NCI-H128 (cell line): Measurements from ENCODE around the gene HOXA4.

Experiments
- DNase-seq: peaks from one replicate; lab custom pipeline; 2025; ENCODE audit not compliant: unreplicated experiment; lab: John Stamatoyannopoulos, UW

HOXA4 gene

DNA sequence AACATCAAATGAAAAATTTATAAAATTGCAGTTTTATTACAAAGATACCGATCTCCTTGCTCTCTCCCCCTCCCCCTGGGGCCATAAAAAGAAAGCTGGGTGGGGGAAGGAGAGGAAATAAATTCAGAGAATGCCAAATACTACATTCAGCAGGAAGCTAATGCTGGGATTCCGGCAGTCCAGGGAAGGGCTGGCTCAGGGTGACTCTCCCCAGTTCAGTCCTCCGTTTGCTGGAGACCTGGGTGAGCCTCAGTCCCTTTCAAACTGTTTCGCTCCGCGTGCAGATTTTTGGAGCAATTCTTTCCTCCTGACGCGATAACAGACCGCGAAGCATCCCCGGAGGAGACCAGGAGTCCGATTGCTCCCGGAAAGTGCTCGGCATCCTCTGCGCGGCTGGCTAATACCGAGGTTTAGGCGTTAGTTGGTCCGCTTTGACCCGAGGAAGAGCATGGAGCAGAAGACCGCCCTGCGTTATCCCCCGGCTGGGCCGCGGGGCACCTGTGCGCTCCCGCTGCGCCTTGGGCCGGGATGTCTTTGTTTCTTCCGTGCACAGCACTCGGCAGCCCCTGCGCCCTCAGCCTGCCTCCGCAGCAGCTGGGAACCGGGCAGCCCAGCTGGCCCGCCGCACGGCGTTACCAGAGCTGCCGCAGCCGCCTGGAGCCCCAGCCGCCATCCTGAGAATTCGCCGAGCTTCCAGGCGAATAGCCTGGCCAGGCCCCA is 24.2 kb downstream of the HOXA4 start:
- DNase-seq, result no peak

DNA sequence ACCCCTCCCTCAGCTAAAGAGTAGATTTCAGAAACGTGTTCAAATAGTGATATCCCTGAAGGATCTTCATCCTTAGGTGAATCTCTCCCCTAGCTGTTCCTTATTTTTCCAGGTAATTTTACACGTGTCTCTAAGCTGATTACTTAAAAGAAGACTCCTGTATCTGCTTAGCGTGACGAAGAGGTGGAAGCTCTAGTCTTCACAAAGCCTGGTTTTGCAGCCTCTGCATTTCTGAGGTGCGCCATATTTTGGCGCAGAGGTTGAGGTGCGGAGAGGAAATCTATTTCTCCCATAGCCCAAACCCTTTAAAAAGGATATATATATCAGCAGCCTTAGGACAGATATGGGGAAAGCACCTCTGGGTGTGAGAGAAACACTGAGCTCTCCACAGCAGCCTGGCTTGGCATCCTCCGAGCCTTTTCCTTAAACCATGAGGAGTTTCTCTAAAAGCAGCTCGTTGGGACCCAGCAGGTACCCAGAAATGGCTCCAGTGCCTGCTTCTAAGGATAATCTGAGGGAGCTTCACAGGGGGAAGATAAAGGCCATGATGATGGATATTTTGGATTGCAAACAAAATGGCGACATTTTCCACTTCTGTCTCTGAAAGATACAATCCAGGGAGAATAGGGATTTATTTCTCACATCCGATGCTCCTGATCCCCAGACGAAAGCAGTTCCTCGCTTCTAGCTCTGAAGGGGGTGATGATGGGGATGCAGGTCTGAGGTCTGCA is 25.1 kb downstream of the HOXA4 start:
- DNase-seq, result no peak

DNA sequence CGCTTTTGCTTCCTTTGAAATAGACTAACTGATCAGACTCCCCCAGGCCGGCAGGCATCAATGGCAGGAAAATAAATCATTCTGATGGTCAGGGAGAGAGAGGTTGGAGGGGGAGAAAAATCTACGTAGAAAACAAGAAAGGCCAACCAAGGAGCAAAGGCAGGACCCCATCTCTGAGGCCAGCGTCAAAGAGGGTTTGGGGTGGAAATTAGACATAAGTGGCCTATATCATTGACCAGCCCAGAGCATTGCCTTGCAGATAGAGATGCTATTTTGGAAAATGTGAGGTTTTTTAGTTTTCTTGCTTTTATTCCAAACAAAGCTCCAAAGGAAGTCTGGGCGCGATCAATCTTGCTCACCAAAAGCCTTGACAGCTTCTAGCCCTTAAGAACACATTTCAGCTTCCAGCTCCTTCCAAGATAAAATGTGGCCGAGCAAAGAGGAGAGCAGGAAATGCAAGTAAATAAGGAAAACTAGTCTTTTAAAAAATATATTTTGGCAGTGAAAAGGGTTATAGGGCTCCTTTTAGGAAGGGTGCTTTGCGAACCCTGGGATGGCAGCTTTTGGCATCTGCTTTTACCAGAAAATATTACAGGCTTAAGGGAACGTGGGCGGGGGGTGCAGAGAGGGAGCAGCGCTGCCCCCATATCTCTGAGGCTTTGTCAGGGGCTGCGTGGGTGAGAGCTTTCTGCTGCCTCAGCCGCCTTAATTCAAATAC is 26.1 kb downstream of the HOXA4 start:
- no peak for DNase-seq

DNA sequence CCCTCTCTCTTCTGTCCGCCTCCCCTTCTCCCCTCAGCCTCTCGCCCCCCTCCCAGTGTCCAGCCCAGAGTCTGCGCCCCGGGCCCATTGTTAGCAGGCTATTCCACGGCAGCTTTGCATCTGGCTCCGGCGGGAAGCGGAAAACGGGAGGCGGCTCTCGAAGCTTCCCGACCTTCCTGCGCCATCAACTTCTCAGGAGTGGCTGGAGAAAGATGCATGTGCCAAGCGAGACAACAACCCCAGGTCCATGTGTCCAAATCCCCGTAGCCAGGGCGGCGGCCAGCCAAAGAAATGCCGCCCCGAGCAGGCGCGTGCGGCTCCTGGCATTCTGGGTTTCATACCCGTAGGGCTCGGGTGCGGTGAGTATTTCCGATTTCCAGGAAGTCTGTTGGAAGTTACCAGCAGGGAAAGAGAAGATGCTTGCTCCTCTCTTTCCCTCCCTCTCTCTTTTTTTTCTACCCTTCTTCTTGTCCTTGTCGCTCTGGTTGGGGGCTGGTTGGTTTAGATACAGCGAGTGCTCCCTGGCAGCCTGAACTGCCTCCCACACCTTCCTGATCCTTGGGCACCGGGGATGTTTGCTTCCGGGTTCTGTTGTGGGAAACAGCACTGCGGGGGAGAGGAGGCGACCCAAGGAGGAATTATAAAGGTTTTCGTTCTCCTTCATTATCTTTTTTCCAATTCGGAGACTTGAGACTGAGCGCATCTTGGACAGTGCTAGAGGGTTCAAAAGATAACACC is 26.9 kb downstream of the HOXA4 start:
- DNase-seq, result no peak

DNA sequence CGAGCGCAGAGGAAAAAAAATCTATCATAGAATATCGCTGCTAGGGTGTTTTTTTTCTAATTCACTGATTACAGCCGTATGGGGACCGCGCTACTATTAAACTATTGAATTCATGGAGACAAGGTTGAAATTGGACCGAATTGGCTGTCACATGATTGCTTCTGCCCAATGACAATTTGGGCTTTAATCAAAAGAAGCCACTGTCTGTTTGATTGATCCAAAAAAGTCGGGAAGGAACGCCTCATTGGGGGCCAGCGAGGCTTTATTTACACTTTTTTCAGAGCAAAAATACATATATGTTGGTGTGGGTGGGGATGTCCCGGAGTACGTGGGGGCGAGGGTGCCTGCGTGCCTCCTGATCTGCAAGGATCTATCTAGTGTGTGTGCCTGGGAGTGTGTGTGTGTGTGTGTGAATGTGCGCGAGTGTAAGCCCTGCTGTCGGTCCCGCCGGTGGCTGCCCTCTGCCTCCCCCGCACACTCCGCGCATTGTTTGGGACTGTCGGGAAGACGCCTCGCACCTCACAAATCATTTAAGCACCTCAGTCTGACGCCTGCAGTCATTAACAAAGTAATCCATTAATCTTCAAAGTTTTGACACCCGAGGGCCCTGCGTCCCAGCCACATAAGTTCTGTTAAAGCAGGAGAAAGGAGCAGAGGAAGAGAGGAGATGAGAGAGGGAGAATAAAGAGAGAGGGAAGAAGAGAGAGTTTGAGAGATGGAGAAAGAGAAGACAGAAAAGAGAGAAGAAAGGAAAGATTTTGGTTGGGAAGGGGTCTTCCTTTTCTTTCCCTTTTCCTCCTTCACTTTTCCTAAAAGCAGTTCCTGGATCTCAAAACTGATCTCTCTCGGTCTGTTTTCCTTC is 27.7 kb downstream of the HOXA4 start, which contains the start of gene HOXA2:
Gene HOXA2 (minus strand): TSS at position 103 of the 862 bp plus-strand sequence. CDS start 183 bp downstream, outside the sequence.
- no peak for DNase-seq

DNA sequence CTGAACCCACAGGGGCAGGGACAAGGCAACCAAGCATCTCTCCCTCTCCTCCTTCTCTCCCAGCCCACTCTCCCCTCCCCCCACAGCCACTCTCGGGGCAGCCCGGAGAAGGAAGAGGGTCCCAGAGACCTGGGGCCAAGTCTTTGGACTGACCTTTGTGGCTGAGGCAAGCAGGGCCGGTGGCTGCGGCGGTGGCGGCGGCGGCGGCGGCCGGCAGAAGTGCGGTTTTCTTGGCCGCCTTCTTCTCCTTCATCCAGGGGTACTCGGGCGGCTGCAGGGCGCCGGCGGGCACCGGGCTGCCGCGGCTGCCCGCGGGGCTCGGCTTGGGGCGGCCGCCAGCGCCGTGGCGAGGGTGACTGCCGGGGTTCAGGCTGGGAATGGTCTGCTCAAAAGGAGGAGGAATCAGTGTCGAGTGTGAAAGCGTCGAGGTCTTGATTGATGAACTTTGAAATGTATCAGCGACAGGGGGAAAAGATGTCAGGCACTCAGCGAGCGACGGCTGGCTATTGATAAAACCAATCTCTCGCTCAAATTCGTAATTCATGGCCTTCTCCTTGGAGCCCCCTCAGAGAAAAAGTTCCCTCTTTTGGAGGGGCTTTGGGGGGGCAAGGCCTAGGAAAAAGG is 28.5 kb downstream of the HOXA4 start:
- DNase-seq, result no peak

DNA sequence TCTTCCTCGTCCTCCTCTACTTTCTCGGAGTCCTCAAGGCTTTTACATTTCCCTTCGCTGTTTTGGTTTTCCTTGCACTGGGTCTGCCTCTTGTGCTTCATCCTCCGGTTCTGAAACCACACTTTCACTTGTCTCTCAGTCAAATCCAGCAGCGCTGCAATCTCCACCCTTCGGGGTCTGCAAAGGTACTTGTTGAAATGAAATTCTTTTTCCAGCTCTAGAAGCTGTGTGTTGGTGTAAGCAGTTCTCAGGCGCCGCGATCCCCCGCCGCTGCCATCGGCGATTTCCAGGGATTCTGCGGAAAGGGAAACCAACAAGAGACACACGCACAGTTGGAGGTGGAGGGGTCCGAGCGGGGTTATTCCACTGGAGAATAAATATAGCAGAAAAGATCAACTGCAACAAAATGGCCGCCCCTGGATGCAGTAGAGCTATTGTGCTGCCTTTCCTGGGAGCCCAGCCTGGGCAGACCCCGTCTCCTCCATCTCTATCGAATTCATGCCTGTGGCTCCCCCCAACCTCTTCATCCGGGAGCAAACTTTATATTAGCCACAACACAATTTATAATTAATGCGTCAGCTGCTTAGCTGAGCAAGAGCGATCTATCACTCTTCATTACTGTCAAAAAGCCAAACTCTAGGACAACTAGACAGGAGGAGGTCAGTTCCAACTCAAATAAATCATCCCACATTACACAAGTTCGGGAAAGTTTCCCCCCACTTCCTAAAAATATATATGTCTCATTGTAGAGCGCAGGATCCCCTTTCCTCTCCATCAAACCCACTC is 29.2 kb downstream of the HOXA4 start:
- no peak for DNase-seq

DNA sequence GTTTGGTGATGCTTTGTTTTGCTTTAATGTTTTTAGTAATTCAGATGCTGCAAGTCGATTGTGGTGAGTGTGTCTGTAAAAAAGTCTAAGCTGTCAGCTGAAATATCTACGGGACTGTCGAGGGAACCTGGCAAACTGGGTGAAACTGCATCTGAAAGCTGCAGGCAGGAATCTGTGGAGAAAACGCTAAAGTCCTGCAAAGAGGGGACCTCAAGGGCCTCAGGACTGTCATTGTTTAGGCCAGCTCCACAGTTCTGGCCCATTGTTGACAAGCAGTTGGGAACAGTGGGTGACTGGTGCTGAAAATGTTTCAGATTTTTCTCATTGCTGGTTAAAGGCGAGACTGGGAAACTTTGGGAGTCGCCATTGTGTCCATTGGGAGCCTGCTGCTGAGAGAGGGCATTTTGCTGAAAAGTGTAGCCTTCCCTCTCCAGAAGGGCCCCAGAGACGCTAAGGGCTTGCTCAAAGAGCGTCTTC is 29.8 kb downstream of the HOXA4 start:
- DNase-seq, result no peak

DNA sequence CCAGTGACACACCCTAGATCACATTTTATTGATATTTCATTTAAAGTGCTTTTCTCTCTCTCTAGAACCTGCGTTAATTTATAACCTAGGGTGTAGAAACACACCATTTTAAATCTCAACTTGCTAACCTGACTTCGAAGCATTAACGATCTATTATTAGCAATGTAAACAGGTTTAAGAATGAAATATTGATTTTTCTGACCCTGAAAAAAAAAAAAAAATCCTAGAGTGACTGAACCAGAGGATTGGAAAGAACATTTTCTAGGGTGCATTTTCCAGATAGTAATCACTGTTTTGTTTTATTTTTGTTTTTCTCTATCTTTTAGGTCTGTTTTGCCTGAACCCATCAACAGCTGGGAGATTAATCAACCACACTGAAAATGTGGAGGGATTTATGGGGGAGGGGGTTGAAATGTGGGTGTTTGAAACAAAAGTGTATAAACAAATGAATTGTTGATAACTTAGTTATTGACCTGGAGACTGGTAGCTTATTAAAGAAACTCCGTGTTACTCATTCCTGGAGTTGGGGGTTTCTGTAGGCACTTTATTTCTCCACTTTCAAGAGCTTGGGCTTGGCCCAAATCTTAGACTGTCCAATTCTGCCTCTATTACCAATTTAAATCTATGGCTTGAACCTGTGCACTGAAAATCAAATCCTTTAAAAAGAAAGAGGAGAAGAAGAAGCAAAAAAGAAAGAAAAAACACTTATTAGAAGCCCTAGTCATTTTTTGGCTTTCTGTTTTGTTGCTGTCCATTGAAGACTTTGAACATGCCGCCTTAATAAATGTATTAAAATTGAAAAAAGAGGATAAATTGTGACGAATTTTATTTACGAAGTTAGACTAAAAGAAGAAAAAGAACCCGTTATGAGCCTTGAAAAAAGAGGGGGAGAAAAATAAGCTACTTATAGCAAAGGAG is 30.8 kb downstream of the HOXA4 start:
- no peak for DNase-seq

DNA sequence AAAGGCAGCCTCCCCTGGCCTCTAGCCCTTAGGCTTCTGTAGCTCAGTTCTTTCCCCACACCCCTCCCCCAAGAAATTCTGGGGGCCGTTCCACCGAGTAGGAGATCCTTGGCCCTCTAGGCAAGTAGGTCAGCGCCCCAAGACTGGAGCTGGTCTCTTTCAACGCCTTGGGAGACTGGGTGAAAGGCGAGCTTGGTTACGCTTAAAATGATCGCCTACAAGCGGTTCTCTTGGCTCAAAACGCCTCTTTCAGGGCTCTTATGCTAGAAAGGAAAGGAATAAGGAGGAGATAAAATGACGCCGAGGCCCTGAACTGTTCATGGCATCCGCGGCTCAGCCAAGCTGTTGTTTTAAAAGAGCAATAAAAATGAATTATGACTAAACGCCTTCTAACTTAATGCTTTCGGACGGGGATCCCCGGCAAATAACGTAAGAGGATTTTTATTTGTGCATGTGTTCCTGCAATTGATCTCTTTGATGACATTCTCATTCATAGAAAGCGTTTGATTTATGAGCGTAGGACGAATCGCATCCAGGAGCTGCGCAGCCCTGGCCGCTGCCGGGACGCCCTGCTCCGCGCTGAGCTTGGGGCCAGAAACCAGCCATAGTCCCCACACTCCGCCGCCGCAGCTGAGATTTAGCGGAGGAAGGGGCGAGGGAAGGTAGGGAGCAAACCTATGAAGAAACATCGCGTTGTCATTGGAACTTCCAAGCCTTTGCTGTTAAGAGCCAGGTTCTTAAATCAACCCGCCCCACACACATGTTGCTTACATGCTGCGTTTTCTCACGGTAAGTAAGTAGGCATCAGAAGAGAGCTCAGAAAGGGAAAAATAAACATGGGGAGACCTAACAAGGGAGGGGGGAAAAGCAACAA is 31.7 kb downstream of the HOXA4 start:
- DNase-seq, result no peak

DNA sequence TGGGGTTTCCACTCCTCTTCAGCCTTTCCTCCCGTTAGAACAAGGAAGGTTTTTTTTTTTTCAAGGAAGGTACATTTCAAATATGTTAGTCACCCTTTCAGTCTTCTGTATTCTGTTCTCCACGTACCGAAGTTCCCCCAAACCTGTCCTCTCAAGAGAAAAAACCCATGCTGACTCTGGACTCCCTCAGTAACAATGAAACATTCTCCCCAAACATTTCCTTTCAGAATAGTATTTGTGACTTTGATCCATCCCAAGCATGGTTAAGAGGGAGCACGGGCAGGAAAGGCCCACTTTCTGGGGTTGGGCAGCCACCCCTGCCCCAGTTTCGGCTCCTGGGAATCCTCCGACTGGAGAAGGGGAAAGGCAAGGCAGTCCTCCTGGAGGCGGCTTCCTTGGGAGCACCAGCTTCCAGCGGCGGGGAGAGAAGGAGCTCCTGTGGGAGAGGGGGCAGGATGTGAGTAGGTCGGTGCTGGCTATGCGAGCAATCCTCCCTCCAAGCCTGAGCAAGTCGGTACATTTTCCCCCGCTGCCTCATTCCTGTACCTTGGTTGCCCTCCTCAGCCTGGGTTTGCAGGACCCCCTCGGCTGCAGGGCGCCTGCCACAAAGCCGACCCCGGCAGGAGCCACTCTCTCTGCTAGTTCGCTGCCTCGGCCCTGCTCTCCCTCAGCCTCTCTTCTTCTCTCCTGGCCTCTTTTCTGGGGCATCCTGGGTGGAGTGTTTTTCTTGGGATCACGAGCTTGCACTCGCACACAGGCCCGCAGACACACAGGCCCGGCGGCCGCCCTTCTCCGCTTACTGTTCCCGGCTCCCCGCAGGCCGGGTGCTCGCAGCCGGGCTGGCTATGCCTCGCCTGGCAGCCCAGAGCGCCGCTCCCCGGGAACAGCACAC is 32.6 kb downstream of the HOXA4 start:
- DNase-seq, result no peak

DNA sequence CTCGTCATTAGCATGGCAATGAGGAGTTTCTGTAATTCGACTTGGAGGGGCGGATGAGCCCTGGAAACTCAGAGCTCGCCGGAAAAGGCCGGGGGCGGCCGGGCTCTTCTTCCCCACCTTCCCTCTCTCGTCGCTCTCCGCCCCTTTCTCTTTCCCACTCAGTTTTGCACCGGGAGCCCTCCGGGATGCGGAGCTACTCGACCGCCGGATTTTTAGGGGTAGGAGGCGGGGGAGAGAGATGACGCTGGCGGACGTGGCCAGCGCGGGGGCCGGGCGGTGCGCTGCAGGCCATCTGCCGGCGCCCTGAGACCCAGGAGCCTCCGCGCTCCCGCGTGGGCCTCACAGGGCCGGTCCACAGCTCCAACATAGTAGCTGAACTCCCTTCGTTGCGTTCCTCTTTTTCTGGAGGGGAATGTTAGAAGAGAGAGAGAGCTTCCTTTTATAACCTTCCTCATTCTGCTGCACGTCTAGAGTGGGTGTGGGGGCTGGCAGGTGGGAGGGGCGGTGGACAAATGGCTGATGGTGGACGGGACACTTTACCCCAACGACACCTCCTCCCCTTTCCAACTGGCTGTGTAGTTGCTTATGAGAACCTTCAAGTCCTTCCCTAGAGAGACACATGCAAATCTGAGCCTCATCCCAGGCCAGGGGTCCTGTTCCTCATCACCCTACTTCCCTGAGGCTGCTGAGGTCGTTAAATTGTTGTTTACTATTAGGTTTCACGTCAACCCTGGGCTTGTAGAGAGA is 33.6 kb downstream of the HOXA4 start:
- no peak for DNase-seq

DNA sequence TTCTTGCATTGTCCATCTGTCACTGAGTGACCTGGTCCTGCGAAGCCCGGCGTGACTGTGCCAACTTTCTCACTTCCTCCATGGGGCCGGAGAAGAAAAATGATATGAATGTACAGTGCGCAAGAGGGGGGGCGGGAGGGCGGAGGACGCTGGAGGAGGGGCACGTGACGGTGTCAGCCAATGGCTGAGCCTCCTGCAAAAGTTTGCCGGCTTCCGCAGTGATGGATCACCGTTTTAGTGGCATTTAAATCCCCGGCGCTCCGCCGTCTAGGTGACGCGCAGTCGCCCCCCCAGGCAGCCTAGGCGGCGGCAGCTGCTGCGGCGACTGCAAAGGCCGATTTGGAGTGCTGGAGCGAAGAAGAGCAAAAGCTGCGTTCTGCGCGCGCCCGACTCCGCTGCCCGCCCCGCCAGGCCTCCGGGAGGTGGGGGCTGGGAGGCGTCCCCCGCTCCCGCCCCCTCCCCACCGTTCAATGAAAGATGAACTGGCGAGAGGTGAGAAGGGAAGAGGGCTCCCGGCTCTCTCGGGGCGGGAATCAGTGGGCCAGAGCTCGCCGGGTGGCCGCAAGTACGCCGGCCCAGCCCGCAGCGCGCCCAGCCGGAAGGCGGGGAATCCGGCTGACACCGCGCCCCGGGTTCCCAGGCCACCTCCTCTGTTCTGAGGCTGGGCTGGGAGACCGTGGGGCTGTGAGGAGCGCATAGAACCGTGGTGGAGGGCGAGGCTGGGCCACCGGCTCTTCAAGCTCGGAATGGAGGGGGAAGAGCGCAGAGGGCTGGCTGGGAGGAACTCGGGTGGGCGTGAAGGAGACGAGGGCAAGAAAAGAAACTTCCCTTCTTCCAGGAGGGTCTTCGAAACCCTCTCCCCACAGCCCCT is 34.4 kb downstream of the HOXA4 start, which contains the start of gene HOXA1:
Gene HOXA1 (minus strand): TSS at position 104 of the 871 bp plus-strand sequence. CDS start 88 bp downstream, at position 16.
- DNase-seq, result peak; percentile 43
